GM08714 (cell line): ENCODE results near the gene CGB7.
"Not testable (repeated sequence)": the region's sequence is repeated elsewhere in the genome, so short reads cannot be mapped to it uniquely, and the experiment has no call there.

Experiments used
- H3K4me3 ChIP-seq: fragments of 200-500 bp; sonication (Bioruptor generic); 2 replicates; pipeline ENCODE4 v1.5.1; 2014; ENCODE audit warnings: mild to moderate bottlenecking, low read length, inconsistent platforms
- ZNF274 ChIP-seq: IDR thresholded peaks from 2 replicates; pipeline ENCODE4 v1.6.1; 2012; ENCODE audit warnings: mild to moderate bottlenecking, low read depth, low read length

Gene CGB7

DNA sequence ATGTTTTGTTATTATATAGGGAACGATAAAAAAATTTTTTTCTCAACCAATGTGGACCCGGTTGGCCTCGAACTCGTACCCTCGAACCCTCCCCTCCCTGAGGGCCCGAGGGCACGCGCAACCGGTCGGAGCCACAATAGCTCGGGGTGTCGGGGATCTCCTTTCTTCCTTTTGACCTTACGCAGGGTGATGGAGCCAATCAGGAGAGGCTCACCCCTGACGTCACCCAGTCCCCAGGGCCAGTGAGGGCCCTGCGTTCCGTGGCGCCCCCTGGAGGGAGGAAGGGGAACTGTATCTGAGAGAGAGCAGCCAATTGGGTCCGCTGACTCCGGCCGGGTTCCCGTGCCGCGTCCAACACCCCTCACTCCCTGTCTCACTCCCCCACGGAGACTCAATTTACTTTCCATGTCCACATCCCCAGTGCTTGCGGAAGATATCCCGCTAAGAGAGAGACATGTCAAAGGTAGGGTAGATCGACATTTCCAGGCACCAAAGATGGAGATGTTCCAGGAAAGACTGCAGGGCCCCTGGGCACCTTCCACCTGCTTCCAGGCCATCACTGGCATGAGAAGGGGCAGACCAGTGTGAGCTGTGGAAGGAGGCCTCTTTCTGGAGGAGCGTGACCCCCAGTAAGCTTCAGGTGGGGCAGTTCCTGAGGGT lies 25.8 kb downstream of the CGB7 start, which contains the start of gene CGB2:
Gene CGB2, plus strand, starts transcription at position 249 of the 660 bp plus-strand sequence. Its CDS starts 206 bp downstream, at position 455.
- not testable (repeated sequence) for H3K4me3 ChIP-seq

DNA sequence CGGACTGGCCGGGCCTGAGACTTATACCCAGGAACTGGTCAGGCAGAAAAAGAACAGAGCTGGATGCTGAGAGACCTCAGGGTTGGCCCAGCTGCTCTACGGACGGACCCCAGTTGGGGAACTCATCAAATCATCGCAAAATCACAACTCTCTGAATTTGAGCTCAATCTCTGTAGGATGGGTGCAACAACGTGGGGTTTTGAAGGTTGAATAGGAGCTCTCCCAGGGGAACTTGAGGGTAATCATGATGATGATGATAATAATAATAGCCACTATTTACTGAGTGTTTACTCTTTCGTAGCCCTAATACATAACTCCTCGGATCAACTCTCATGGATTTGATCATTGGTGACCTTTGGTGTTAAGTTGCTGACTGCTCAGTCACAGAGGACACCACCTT lies 27.2 kb downstream of the CGB7 start:
- H3K4me3 ChIP-seq, result not testable (repeated sequence)

DNA sequence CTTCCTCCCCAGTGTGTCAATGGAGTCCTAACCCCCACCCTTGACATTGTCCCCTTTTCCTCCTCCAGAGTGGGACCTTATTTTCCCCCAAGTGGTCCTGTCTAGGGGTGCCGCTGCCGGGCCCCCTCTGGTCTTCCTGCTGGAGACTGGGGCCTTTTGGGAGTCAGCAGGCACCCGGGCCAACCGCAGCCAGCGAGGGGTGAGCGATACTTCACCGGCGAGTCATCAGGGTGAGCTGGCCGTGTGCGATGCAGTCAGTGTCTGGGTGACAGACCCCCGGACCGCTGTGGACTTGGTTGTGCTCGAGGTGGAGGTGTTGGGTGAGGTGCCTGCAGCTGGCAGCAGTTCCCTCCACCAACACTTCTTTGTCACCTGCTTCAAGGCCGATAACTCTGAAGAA lies 27.8 kb downstream of the CGB7 start:
- not testable (repeated sequence) for H3K4me3 ChIP-seq

DNA sequence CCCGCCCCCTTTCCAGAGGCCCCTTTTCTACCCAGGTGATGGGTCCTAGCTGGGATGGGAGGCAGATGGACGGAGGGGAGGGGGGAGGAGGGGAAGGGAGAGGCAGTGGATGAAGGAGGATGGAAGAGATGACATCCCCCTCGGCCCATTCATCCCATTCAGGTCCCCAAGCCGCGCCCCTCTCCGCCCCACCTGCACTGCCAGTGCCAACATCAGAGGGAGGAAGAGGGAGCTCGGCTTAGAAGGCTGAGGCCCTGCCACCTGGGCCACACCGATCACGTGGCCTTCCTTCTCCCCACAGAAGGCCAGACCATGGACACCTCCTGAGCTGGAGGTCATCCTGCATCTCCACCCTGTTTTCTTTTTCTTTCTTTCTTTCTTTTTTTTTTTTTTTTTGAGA lies 28.9 kb downstream of the CGB7 start:
- not testable (repeated sequence) for H3K4me3 ChIP-seq

DNA sequence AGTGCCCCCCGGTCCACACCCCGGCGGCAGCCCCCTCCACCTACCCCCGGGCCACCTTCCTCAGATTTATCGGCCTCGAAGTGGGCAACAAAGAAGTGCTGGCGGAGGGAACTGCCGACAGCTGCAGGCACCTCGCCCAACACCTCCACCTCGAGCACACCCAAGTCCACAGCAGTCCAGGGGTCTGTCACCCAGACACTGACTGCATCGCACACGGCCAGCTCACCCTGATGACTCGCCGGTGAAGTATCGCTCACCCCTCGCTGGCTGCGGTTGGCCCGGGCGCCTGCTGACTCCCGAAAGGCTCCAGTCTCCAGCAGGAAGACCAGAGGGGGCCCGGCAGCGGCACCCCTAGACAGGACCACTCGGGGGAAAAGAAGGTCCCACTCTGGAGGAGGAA lies 31.9 kb downstream of the CGB7 start:
- not testable (repeated sequence) for H3K4me3 ChIP-seq

DNA sequence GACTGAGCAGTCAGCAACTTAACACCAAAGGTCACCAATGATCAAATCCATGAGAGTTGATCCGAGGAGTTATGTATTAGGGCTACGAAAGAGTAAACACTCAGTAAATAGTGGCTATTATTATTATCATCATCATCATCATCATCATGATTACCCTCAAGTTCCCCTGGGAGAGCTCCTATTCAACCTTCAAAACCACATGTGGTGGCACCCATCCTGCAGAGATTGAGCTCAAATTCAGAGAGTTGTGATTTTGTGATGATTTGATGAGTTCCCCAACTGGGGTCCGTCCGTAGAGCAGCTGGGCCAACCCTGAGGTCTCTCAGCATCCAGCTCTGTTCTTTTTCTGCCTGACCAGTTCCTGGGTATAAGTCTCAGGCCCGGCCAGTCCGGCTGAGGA lies 32.5 kb downstream of the CGB7 start:
- not testable (repeated sequence) for H3K4me3 ChIP-seq

DNA sequence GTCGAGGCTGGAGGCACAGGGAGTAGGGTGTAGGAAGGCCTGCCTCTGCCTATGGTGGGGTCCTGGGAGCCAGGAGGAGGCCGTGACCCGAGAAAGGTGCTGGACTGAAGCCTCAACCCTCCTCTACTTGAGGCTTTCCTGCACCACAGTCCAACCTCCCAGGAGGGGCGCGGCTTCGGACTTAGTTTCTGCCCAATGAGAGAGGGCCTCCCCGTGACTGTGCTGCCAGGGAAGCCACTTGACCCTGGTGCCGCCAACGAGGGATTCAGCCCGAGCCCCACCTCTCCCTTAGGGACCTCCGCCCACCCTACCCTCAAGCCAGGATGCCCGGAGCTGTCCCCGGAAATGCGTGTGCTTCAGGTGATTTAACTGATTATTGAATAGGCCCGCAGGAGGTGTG lies 33.3 kb downstream of the CGB7 start, which contains the start of gene CGB3:
Gene CGB3, minus strand, starts transcription at position 101 of the 400 bp plus-strand sequence. CDS start 362 bp downstream, outside the sequence.
- H3K4me3 ChIP-seq, result not testable (repeated sequence)

DNA sequence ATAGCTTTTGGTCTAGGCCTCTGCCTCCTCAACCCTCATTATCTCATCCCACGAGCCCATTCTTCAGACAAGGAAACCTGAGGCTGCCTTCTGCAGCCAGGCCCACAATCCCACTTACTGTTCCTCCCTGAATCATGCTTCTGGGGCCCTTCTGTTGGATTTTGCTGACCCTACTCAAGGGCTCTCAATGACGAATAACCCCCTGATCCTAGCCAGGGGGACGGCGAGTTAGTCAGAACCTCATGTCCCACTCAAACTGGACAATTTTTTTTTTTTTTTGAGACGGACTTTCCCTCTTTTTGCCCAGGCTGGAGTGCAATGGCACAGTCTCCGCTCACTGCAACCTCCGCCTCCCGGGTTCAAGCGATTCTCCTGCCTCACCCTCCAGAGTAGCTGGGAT lies 35.4 kb downstream of the CGB7 start:
- H3K4me3 ChIP-seq, result no peak overlapping the region
- TF ChIP-seq ZNF274, result no peak

DNA sequence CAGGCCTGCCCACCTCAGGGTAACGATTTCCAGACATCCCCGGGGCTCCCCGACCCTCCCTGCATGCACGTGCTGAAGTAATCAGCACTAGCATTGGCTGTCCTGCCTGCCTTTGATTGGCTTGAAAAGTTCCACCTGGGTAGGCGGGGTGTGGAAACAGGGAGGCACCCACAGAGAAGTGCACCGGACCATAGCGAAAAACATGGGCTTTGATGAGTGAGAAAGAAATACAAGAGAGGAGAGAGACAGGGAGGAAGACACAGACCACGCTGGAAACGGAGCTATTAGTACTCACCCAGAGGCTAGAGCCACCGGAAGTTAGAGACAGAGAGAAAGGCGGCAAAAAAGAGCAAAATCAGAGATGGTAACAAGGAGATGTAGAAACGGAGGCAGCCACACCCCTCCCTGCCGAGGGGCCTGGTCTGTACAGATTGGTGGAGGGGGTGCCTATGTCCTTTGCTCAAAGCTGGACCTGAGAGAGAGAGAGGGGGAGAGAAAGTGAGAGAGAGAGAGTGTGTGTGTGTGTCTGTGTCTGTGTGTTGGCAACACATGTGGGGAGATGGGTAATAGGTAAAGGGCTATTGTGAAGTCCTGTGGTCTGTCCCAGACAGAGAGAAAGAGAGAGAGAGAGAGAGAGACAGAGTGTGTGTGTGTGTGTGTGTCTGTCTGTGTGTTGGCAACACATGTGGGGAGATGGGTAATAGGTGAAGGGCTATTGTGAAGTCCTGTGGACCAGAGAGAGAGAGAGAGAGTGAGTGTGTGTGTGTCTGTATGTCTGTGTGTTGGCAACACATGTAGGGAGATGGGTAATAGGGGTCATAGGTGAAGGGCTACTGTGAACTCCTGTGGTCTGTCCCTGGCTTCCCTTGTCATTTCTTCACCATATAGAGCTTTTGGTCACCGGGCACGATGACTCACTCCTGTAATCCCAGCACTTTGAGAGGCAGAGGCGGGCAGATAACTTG lies 36.3 kb downstream of the CGB7 start:
- no peak for TF ChIP-seq ZNF274
- H3K4me3 ChIP-seq, result no peak overlapping the region

DNA sequence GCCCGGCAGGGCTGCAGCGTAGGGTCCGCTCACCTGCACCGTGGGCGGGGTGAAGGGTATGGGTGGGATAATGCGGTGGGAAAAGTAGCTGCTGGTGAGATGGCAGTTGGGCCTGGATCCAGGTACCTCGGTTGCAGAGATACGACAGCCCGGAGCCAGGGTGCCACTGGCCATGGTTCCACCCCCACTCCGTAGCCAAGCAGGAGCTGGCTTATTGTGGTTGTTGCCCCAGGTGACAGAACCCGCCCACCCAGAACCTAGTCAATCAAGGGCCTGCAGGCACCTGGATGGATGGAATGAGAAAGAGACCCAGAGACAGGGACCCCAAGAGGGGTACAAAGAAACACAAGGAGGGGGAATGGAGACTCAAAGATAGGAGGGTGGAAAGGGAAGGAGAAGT lies 37.2 kb downstream of the CGB7 start:
- no peak overlapping the region for H3K4me3 ChIP-seq
- TF ChIP-seq ZNF274, result no peak

DNA sequence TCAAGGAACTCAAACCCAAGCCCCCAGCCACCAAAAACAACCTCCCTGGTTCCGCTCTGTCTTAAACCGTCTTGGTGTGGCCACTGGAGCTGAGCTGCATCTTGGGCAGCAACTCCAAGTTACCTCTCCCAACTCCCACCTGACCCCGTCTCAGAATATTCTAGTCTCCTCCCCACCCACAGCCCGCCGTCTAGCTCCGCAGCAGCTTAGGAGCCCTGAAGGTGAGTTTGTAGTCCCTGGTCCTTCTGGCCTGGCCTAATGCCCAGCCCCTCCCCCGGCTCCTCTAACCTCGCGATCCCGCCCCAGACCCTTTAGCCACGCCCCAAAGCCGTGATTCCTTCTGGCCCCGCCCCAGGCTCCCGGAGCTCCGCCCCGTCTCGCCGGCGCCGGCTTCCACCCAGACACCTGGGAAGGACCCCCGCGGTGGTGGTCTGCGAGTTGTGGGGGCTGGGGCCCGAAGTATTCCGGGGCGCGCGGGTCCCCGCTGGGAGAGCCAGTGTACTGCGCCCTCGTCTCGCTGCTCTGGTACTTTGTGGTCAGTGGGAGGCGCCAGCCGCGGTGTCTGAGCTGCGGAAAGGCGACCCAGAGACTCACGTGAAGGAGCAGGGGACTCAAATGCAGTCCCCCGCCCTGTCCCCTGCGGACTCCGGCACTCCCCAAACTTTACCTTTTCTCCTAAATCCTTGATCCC lies 38.2 kb downstream of the CGB7 start:
- H3K4me3 ChIP-seq, result peak overlapping the region; percentile 25; the same call in 1 of the 2 replicates
- no peak for TF ChIP-seq ZNF274

DNA sequence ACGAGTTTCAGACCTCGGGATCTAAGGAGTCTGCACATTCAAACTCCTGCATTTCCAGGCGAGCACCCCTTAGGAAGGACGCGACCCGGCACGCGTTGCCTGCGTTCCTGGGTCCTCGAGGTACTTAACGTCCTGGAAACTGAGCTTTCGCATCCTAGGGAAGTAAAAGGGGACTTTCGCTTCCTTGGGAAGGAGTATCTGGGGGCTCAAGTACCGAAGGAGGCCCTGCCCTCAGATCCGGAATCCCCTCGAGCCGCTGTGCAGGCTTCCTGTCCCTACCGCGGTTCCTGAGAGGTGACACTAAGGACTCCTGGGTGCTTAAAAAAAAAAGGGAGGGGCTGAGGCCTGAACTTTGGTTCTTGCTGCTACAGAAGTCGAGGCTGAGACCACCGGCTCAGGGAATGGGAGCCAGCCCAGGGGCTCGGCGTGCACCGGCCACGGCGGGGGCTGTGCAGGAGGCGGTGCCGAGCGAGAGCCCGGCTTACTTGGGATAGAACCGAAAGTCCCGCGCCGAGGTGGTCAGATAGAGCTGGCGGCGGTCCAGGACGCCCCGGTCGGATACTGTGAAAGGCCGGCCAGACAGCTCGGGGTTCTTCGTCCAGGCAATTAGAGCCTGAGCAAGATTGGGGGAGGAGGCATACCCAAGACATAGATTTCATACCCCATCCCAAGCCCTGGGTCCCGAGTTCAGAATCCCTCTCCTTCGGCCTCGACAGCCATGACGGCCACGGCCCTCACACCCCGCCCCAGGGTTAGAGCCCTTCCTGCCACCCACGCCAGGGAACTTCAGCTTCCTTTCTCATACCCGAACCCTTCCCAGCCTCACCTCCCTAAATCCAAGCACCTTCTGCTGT lies 38.9 kb downstream of the CGB7 start:
- H3K4me3 ChIP-seq, result peak overlapping the region; percentile 33; the same call in 1 of the 2 replicates

DNA sequence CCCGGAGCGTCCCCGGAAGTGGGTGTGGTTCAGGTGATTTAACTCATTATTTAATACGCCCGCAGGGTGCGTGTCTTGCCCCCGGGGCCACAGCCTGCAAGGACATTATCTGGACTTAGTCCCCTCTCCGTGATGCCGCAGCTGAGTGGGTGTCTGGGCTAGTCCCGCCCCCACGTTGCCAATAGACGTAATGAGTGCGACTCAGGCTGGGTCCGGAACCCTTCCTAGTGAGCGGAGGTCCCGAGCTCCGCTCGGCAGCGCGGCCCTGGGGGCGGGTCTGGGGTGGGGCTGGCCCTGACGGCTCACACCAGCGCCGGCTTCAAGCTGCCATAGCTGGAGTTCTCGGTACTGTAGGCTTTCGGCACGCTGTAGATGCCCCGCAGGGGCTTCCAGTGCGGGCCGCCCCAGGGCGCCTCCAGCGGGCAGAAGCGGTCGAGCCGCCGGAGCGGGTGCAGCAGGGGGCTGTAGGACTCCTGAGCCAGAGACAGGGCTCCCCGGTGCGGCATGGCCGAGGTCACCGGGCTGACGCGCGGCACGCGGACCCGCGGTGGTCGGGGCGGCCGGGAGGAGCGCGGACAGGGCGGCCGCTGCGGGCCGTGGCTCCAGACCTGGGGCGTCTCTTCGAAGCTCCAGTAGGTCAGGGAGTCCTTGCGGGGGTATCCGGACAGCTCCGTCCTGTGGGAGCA lies 39.7 kb downstream of the CGB7 start:
- peak overlapping the region; percentile 33; the same call in 1 of the 2 replicates for H3K4me3 ChIP-seq
- TF ChIP-seq ZNF274, result no peak

DNA sequence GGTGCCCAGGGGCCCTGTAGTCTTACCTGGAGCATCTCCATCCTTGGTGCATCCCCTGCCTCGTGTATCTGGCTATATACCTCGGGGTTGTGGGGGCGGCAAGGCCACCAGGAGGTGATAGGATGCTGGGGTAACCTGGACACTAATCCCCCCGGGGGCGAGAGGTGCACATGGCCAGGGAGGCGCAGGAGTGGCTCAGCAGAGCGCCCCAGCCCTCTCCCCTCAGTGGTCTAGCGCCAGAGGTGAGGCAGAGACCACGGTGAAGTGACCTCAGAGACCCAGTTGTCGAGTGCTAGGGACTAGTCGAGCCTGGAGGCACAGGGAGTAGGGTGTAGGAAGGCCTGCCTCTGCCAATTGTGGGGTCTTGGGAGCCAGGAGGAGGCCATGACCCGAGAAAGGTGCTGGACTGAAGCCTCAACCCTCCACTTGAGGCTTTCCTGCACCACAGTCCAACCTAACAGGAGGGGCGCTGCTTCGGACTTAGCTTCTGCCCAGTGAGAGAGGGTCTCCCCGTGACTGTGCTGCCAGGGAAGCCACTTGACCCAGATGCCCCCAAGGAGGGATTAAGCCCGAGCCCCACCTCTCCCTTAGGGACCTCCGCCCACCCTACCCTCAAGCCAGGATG lies 40.4 kb downstream of the CGB7 start, which contains the start of gene LHB:
Gene LHB, minus strand, starts transcription at position 51 of the 625 bp plus-strand sequence. Its CDS starts 10 bp downstream, at position 41.
- H3K4me3 ChIP-seq, result peak within 1 kb of the TSS; percentile 33; the same call in 1 of the 2 replicates
- TF ChIP-seq ZNF274, result no peak
